ENCODE data around the gene PRKG1. TPM values are rescaled to one million over a fixed set of nuclear protein-coding genes. Genes with fewer than 3 reads are reported as not detected.

PRKG1 gene
- total and polyA plus RNA-seq, 2 donors from 2014 or later, result 3.6 to 14.8 TPM

DNA sequence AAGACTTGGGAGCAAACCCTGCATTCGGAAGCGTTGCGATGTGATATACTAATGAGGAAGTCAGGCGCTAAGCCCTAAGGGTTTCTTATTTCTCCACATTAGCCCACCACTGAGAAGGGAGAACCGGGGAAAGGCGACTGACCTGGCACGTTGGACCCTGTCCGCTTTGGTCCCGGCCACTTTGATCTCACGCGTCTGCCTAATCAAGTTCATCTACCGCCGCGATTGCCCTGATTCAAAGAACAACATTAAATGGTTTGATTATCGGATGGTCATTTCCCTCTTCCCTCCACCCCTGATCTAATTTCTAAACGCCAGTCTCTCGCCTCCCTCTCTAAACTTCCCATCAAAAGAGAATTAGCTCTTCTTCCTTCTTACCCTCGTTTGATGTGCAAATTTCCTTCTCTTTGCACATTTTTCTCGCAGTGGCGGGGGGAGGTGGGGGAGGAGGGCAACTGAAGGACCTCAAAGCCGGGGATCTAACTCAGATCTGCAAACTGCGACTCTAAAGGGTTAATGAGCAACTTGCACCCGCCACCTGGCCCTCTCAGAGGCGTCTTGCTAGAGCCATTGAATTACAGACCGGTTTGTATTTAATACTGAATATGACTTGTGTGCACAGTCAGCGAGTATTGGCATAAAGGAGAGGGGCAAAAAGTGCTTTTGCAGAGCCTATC, 1239.1 kb downstream of the PRKG1 start:
- Histone ChIP-seq H3K27ac (ENCODE audit: low read depth in 2 of 2, low read length in 2 of 2) (no peak overlapping the region), H3K36me3 (ENCODE audit: control insufficient read depth in 2 of 3, insufficient read depth in 3 of 3, low read length in 3 of 3) (no peaks in the 10 kb centered on the region), H3K9me3 (ENCODE audit: control insufficient read depth in 2 of 3, insufficient read depth in 1 of 3, low read length in 3 of 3) (no peaks in the 10 kb centered on the region), H3K4me1 (ENCODE audit: control insufficient read depth in 2 of 3, insufficient read depth in 2 of 3, low read depth in 1 of 3, low read length in 3 of 3) (peaks cover 0 to 11% (median 6%) of the 10 kb centered on the region in 3 donors), H3K27me3 (ENCODE audit: control insufficient read depth, insufficient read depth, low read length) (peaks cover 5% of the 10 kb centered on the region), H3K4me3 (ENCODE audit: low read length in 3 of 3) (peak overlapping the region; percentile 51 to 76 (median 52)), H3K9ac (ENCODE audit: low read length in 3 of 3) (peak overlapping the region in 1 of 3 donors; percentile 31)
- peak in 4 of 5 donors; percentile 50 to 70 (median 56) for DNase-seq
- no peak for FAIRE-seq
- intact Hi-C loops (cut with DNase I), result no loop called here
- TF ChIP-seq, protein P1, sequence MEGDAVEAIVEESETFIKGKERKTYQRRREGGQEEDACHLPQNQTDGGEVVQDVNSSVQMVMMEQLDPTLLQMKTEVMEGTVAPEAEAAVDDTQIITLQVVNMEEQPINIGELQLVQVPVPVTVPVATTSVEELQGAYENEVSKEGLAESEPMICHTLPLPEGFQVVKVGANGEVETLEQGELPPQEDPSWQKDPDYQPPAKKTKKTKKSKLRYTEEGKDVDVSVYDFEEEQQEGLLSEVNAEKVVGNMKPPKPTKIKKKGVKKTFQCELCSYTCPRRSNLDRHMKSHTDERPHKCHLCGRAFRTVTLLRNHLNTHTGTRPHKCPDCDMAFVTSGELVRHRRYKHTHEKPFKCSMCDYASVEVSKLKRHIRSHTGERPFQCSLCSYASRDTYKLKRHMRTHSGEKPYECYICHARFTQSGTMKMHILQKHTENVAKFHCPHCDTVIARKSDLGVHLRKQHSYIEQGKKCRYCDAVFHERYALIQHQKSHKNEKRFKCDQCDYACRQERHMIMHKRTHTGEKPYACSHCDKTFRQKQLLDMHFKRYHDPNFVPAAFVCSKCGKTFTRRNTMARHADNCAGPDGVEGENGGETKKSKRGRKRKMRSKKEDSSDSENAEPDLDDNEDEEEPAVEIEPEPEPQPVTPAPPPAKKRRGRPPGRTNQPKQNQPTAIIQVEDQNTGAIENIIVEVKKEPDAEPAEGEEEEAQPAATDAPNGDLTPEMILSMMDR (IDR thresholded peaks at IDR 0.05; ENCODE audit: borderline replicate concordance, extremely low read depth, insufficient read depth), result no peak

DNA sequence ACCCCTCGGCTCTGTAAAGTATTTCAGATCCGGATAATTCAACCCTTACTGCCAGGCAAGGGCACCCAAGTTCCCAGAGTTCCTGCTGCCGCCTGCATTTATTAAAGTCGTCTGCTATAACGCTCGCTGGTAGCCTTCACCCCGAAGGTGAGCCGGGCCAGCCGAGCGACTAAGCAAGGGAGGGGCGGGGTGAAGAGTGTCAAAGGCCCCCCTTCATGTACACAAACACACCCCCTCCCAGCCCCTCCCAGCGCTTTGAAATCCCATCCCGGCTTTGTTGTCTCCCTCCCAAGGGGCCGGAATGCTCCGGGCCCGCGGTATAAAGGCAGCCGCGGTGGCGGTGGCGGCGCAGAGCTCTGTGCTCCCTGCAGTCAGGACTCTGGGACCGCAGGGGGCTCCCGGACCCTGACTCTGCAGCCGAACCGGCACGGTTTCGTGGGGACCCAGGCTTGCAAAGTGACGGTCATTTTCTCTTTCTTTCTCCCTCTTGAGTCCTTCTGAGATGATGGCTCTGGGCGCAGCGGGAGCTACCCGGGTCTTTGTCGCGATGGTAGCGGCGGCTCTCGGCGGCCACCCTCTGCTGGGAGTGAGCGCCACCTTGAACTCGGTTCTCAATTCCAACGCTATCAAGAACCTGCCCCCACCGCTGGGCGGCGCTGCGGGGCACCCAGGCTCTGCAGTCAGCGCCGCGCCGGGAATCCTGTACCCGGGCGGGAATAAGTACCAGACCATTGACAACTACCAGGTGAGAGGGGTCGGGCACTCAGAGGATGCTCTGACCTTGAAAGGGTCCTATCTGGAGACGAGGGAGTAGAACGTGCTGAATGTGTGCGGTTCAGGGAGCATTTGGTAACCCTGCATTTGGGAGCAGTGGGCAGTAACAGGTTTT, 1239.9 kb downstream of the PRKG1 start, which contains the start of gene DKK1:
DKK1 (plus strand) TSS at position 349 of the 889 bp plus-strand sequence; CDS start at position 503, 154 bp downstream.
- Histone ChIP-seq H3K36me3 (ENCODE audit: control insufficient read depth in 2 of 3, insufficient read depth in 3 of 3, low read length in 3 of 3) (no peaks in the 10 kb centered on the region), H3K27ac (ENCODE audit: low read depth in 2 of 2, low read length in 2 of 2) (no peak within 1 kb of the TSS), H3K27me3 (ENCODE audit: control insufficient read depth, insufficient read depth, low read length) (peaks cover 5% of the 10 kb centered on the region), H3K4me1 (ENCODE audit: control insufficient read depth in 2 of 3, insufficient read depth in 2 of 3, low read depth in 1 of 3, low read length in 3 of 3) (peaks cover 0 to 8% (median 6%) of the 10 kb centered on the region in 3 donors), H3K4me3 (ENCODE audit: low read length in 3 of 3) (peak within 1 kb of the TSS; percentile 51 to 76 (median 52)), H3K9ac (ENCODE audit: low read length in 3 of 3) (peak within 1 kb of the TSS in 1 of 3 donors; percentile 52), H3K9me3 (ENCODE audit: control insufficient read depth in 2 of 3, insufficient read depth in 1 of 3, low read length in 3 of 3) (no peaks in the 10 kb centered on the region)
- FAIRE-seq (no peak), DNase-seq (peak; percentile 67 to 80 (median 74))
- intact Hi-C loops (cut with DNase I), result no loop called here
- TF ChIP-seq, protein P1 (IDR thresholded peaks at IDR 0.05; ENCODE audit: borderline replicate concordance, extremely low read depth, insufficient read depth), result peak; percentile 28

DNA sequence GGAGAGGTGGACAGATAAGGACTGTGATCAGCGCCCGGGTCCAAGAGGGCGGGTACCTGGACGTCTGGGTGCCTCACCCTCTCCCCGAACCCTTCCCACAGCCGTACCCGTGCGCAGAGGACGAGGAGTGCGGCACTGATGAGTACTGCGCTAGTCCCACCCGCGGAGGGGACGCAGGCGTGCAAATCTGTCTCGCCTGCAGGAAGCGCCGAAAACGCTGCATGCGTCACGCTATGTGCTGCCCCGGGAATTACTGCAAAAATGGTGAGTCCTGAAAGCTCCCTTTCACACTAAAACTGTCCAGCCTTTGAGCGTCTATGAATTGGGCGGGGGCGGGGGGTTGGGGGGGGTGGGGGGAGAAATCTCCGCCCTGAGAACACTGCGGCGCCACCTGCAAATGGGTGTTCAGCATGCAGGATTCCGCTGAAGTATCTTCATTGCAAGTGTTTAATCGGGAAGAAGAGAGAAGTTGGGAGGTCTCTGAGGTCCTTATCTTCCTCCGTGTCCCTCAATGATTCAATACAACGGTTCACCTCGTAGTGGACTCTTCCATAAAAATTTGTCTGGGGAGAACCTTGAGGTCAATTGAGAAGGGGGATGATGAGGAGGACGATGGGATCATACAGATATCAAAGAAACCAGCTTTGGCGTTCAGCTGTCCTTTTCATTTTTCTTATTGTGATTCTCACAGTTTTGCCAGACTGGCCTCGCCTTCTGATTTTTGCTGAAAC, 1240.7 kb downstream of the PRKG1 start:
- Histone ChIP-seq H3K4me1 (ENCODE audit: control insufficient read depth in 2 of 3, insufficient read depth in 2 of 3, low read depth in 1 of 3, low read length in 3 of 3) (peaks cover 0 to 8% (median 6%) of the 10 kb centered on the region in 3 donors), H3K4me3 (ENCODE audit: low read length in 3 of 3) (peak overlapping the region; percentile 51 to 76 (median 52)), H3K27ac (ENCODE audit: low read depth in 2 of 2, low read length in 2 of 2) (no peak overlapping the region), H3K9me3 (ENCODE audit: control insufficient read depth in 2 of 3, insufficient read depth in 1 of 3, low read length in 3 of 3) (no peaks in the 10 kb centered on the region), H3K36me3 (ENCODE audit: control insufficient read depth in 2 of 3, insufficient read depth in 3 of 3, low read length in 3 of 3) (no peaks in the 10 kb centered on the region), H3K9ac (ENCODE audit: low read length in 3 of 3) (peak overlapping the region in 1 of 3 donors; percentile 48), H3K27me3 (ENCODE audit: control insufficient read depth, insufficient read depth, low read length) (peaks cover 5% of the 10 kb centered on the region)
- FAIRE-seq, result no peak
- TF ChIP-seq, protein P1 (IDR thresholded peaks at IDR 0.05; ENCODE audit: borderline replicate concordance, extremely low read depth, insufficient read depth), result no peak
- intact Hi-C loops (cut with DNase I), result no loop called here
- peak in 3 of 5 donors; percentile 31 to 54 (median 42) for DNase-seq
